Sigmoid colon (tissue), 7 donors: ENCODE results near the gene TSPAN12. TPM values are rescaled to one million over a fixed set of nuclear protein-coding genes. Genes with fewer than 3 reads are reported as not detected.

Source experiments
- DNase-seq: peaks from one replicate; pipeline ENCODE4 v3.0.0-alpha.2; 2019
- H3K27ac ChIP-seq, 4 donors: fragments of 200-600 bp; sonication (generic); one replicate each; pipeline ENCODE4 v1.5.1; 2016 to 2019; ENCODE audit warnings: mild to moderate bottlenecking in 1 of 4
- H3K27me3 ChIP-seq, 3 donors: fragments of 200-600 bp; sonication (generic); one replicate each; pipeline ENCODE4 v1.5.1; 2019; ENCODE audit warnings: mild to moderate bottlenecking in 1 of 3
- H3K36me3 ChIP-seq, 4 donors: fragments of 200-600 bp; sonication (generic); one replicate each; pipeline ENCODE4 v1.5.1; 2016 to 2019
- H3K4me1 ChIP-seq, 4 donors: fragments of 200-600 bp; sonication (generic); one replicate each; pipeline ENCODE4 v1.5.1; 2017 to 2019
- H3K4me3 ChIP-seq, 4 donors: fragments of 200-600 bp; sonication (generic); one replicate each; pipeline ENCODE4 v1.5.1; 2017 to 2019; ENCODE audit warnings: mild to moderate bottlenecking in 2 of 4, moderate library complexity in 1 of 4
- H3K9me3 ChIP-seq, 4 donors: fragments of 200-600 bp in 3 of 4; sonication (generic) in 3 of 4; one replicate each; pipeline versions ENCODE4 v1.5.1 to v1.6.1; 2013 to 2019
- CTCF ChIP-seq, 4 experiments: fragments of 450-650 bp in 3 of 4; fragments of 200-600 bp in 1 of 4; IDR thresholded peaks; one replicate each; pipeline ENCODE4 v1.5.1; 2016 to 2019; ENCODE audit warnings: antibody characterized with exemption in 4 of 4, mild to moderate bottlenecking in 3 of 4, moderate library complexity in 2 of 4
- EP300 ChIP-seq, 4 donors: sonication (generic); formaldehyde crosslinking; IDR thresholded peaks; one replicate each; pipeline ENCODE4 v1.6.1; 2017; ENCODE audit warnings: antibody characterized with exemption in 4 of 4
- POLR2A ChIP-seq, 2 donors: fragments of 450-650 bp; IDR thresholded peaks; one replicate each; pipeline ENCODE4 v1.6.1; 2016; ENCODE audit warnings: antibody characterized with exemption in 2 of 2, mild to moderate bottlenecking in 2 of 2, moderate library complexity in 2 of 2
- POLR2AphosphoS5 ChIP-seq, 4 donors: sonication (generic); formaldehyde crosslinking; IDR thresholded peaks; one replicate each; pipeline ENCODE4 v1.6.1; 2017; ENCODE audit warnings: antibody characterized with exemption in 4 of 4
- WGBS, 2 donors: extraction: QIAGEN DNeasy Blood & Tissue Kit; methylation state at CpG; one replicate each; pipeline ENCODE4 v1.1.7; 2013; 5-methylcytosine and 5-hydroxymethylcytosine counted together
- intact Hi-C: fragments of 100-400 bp; cut with DNase I; formaldehyde crosslinking; loops from one replicate; pipeline ENCODE4 v1.15.1; 2023
- polyA plus RNA-seq, 3 donors: library from polyadenylated mRNA; stranded (reverse); fragments of 200-250 nt; gene quantifications; one replicate each; pipeline ENCODE4 v1.2.3, GENCODE V29; 2013
- total RNA-seq, 4 donors: library from RNA; depleted of rRNA; stranded (reverse); fragments of >200 nt; gene quantifications; one replicate each; pipeline ENCODE4 v1.1.0, GENCODE V29; 2016
- donor health status: healthy with polysubstance abuse.
- donor health status: Bipolar disorder and iron deficiency.
- donor health status: healthy.

The TSPAN12 gene
- total and polyA plus RNA-seq, 7 donors: 13.9 to 47.7 (median 19.9) TPM

GRCh38 chr7:120813546-120814252 is 44.2 kb downstream of the TSPAN12 start:
- intact Hi-C loops: no loop called here
- TF ChIP-seq EP300 (IDR thresholded peaks at IDR 0.05) (no peak), POLR2AphosphoS5 (IDR thresholded peaks at IDR 0.05) (no peak), CTCF (IDR thresholded peaks at IDR 0.05) (no peak), POLR2A (IDR thresholded peaks at IDR 0.05) (no peak)
- 83 to 85% methylated on average over 4 of the region's 4 CpGs for WGBS, 2 donors

GRCh38 chr7:120813089-120813488 is 44.9 kb downstream of the TSPAN12 start:
- TF ChIP-seq POLR2A (IDR thresholded peaks at IDR 0.05) (no peak), EP300 (IDR thresholded peaks at IDR 0.05) (no peak), CTCF (IDR thresholded peaks at IDR 0.05) (no peak), POLR2AphosphoS5 (IDR thresholded peaks at IDR 0.05) (no peak)
- no peaks in the 10 kb centered on the region for H3K27me3 ChIP-seq
- no peak overlapping the region for H3K27ac ChIP-seq
- H3K4me3 ChIP-seq: no peak overlapping the region
- no peaks in the 10 kb centered on the region for H3K9me3 ChIP-seq
- no peak for DNase-seq
- intact Hi-C loops: no loop called here
- no peaks in the 10 kb centered on the region for H3K36me3 ChIP-seq
- peaks cover 0 to 15% (median 3%) of the 10 kb centered on the region in 4 donors for H3K4me1 ChIP-seq

More at GRCh38 chr7:120813546-120814252, 44.2 kb downstream of the TSPAN12 start:
- Histone ChIP-seq H3K4me1 (peaks cover 0 to 15% (median 3%) of the 10 kb centered on the region in 4 donors), H3K9me3 (no peaks in the 10 kb centered on the region), H3K4me3 (no peak overlapping the region), H3K36me3 (no peaks in the 10 kb centered on the region), H3K27me3 (no peaks in the 10 kb centered on the region), H3K27ac (no peak overlapping the region)
- no peak for DNase-seq

- WGBS, 2 donors: 70 to 85% methylated on average over 3 of the region's 3 CpGs
- intact Hi-C loops: loop anchor here (5.0 kb wide), 2 partner anchors 143 to 273 kb away; partner anchors contain the start of gene ING3
- TF ChIP-seq CTCF (IDR thresholded peaks at IDR 0.05) (no peak), POLR2AphosphoS5 (IDR thresholded peaks at IDR 0.05) (no peak), POLR2A (IDR thresholded peaks at IDR 0.05) (no peak), EP300 (IDR thresholded peaks at IDR 0.05) (no peak)
- Histone ChIP-seq H3K27ac (no peak overlapping the region), H3K4me3 (no peak overlapping the region), H3K36me3 (no peaks in the 10 kb centered on the region), H3K27me3 (no peaks in the 10 kb centered on the region), H3K4me1 (peaks cover 0 to 14% (median 4%) of the 10 kb centered on the region in 4 donors), H3K9me3 (no peaks in the 10 kb centered on the region)
- no peak for DNase-seq
These were observed 48.7 kb downstream of the TSPAN12 start for GRCh38 chr7:120809260-120809659.

- intact Hi-C loops: loop anchor here (2.0 to 5.0 kb wide), 3 partner anchors 49 to 275 kb away; partner anchors contain the start of gene ING3
These were observed 50.6 kb downstream of the TSPAN12 start for GRCh38 chr7:120807390-120807789.

More at GRCh38 chr7:120807390-120807789, 50.6 kb downstream of the TSPAN12 start:
- Histone ChIP-seq H3K4me3 (no peak overlapping the region), H3K27ac (no peak overlapping the region), H3K4me1 (peaks cover 0 to 8% (median 3%) of the 10 kb centered on the region in 4 donors), H3K27me3 (no peaks in the 10 kb centered on the region), H3K9me3 (no peaks in the 10 kb centered on the region), H3K36me3 (no peaks in the 10 kb centered on the region)
- no peak for TF ChIP-seq POLR2AphosphoS5 (IDR thresholded peaks at IDR 0.05)
- TF ChIP-seq CTCF (IDR thresholded peaks at IDR 0.05): no peak
- TF ChIP-seq POLR2A (IDR thresholded peaks at IDR 0.05): no peak
- TF ChIP-seq EP300 (IDR thresholded peaks at IDR 0.05): no peak
- 95% methylated on average over 2 of the region's 2 CpGs for WGBS, 2 donors
- DNase-seq: no peak
